Hematopoietic multipotent progenitor cell treated with erythropoietin and hydrocortisone succinate and interleukin-3 and kit ligand, for 4 days (in vitro differentiated cells): Measurements from ENCODE around the gene LRFN3.
"Not testable (repeated sequence)": the region's sequence is repeated elsewhere in the genome, so short reads cannot be mapped to it uniquely, and the experiment has no call there.

ENCODE experiments used
- DNase-seq: peaks from one replicate; pipeline ENCODE4 v3.0.0-alpha.2; 2015

The LRFN3 gene

GRCh38 chr19:35935911-35936737 is at the start of gene LRFN3:
TSS of gene LRFN3 (plus strand) at chr19:35936374. CDS start at chr19:35939426, 3,052 bp downstream.
- peak; percentile 57 for DNase-seq

GRCh38 chr19:35887197-35887596 is 49.0 kb upstream of the LRFN3 start:
- no peak for DNase-seq

- no peak for DNase-seq
These were observed 47.8 kb upstream of the LRFN3 start for GRCh38 chr19:35888398-35888797.

DNA sequence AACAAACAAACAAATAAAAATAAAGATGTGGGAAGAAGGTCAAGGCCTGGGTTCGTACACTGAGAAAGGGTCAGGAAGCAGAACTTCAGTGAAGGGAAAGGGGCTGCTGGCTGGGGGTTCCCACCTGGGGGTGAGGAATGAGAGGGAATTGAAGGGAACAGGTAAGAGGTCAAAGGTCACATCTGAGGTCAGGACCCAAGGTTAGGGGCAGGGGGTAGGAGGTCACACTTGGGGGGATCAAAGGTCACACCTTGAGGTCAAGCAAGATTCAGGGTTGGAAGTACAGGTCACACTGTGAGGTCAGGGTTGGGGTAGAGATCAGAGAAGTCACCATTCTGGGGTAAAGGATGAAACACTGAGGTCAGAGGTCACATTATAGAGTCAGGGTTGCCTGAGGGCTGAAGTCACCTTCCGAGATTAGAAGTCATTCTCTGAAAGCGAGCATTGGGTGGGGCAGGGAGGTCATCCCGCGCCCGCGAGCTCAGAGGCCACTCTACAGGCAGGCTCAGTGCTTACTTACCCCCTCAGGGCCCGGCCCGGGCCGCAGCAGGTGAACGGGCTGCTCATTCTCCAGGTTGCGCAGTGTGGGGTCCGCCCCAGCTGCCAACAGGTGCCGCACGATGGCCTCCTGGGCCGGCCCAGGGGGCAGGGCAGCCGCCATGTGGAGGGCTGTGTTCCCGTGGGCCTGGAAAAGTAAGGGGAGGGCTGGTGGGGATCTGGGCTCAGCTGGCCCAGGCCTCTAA is 46.6 kb upstream of the LRFN3 start:
- DNase-seq = no peak

- no peak for DNase-seq
These were observed 46.0 kb upstream of the LRFN3 start for GRCh38 chr19:35890113-35890650.

GRCh38 chr19:35891819-35892218 is 44.4 kb upstream of the LRFN3 start:
- not testable (repeated sequence) for DNase-seq

GRCh38 chr19:35894342-35894741 is 41.8 kb upstream of the LRFN3 start:
- no peak for DNase-seq

GRCh38 chr19:35895911-35896642 is 40.1 kb upstream of the LRFN3 start:
- DNase-seq = no peak

GRCh38 chr19:35896643-35897040 is 39.5 kb upstream of the LRFN3 start:
- DNase-seq = no peak

- no peak for DNase-seq
These were observed 38.3 kb upstream of the LRFN3 start for GRCh38 chr19:35897706-35898451.

DNA sequence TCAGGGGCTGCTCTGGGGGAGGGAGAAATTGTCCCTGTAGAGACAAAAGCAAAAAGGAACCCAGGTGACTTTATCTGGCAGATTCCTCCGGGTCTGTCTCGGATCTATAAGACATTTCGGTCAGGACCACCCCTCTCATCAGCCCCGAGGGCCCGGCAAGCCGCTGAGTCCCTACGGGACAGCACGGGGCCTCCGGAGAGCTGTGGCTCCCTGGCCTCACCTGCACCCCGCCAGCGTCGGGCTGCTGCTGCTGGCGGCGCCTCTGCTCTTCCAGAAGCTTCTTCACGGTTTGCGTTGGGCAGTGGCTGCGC is 37.7 kb upstream of the LRFN3 start:
- no peak for DNase-seq

- DNase-seq = peak; percentile 95
These were observed 36.5 kb upstream of the LRFN3 start for GRCh38 chr19:35899547-35900214.

- no peak for DNase-seq
These were observed 35.0 kb upstream of the LRFN3 start for GRCh38 chr19:35901055-35901644.

DNA sequence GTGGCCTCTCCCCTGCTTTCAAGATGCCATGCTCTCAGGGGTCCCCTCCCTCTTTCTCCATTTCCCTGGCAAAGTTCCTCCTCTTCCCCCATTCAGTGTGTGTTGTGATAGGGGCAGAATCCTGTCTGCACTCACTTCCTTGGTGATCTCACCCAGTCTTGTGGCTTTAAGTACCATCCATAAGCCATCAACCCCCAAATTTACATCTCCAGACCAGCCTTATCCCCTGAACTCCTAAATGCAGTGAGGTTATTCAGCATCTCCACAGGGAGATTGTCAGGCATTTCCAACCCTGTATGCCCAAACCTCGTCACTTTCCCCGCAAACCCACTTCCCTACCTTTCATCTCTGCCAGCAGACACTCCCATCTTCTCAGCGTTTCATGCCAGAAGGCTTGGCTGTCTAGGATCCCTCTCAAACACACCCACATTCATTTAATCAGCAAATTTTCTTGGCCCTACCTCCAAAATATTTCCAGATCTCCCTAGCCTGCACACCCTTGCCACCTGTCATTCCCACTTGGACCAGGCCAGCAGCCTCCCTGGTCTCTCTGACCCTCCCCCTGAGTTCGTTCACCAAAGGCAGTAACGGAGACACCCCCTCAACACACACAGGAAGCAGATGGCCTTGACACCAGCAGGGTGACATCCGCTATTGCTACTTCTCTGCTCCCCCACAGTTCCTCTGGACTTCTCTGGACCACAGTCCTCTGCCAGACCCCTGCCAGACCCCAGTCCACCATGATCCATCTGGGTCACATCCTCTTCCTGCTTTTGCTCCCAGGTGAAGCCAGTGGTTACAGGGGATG is 34.1 kb upstream of the LRFN3 start, which contains the start of gene HCST:
Gene HCST, plus strand, starts transcription at position 676 of the 808 bp plus-strand sequence. Its CDS starts 65 bp downstream, at position 741.
- peak; percentile 83 for DNase-seq

DNA sequence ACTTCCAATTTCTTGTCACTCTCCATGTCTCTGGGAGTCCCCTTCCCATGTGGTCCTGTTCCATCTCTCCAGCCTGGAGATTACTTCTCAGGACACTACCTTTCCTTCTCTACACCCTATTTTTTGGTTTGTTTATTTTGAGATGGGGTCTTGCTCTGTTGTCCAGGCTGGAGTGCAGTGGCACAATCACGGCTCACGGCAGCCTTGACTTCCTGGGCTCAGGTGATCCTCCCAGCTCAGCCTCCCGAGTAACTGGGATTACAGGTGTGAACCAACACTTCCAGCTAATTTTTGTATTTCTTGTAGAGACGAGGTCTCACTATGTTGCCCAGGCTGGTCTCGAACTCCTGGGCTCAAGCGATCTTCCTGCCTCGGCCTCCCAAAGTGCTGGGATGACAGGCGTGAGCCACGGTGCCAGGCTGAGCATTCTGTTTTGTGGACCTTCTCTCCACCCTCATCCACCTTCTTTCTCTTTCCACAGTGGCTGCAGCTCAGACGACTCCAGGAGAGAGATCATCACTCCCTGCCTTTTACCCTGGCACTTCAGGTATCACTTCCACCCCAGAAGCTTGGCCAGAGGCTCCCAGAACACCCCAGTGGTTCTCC is 33.2 kb upstream of the LRFN3 start:
- DNase-seq = no peak

- peak; percentile 98 for DNase-seq
These were observed 32.5 kb upstream of the LRFN3 start for GRCh38 chr19:35903550-35904179.

DNA sequence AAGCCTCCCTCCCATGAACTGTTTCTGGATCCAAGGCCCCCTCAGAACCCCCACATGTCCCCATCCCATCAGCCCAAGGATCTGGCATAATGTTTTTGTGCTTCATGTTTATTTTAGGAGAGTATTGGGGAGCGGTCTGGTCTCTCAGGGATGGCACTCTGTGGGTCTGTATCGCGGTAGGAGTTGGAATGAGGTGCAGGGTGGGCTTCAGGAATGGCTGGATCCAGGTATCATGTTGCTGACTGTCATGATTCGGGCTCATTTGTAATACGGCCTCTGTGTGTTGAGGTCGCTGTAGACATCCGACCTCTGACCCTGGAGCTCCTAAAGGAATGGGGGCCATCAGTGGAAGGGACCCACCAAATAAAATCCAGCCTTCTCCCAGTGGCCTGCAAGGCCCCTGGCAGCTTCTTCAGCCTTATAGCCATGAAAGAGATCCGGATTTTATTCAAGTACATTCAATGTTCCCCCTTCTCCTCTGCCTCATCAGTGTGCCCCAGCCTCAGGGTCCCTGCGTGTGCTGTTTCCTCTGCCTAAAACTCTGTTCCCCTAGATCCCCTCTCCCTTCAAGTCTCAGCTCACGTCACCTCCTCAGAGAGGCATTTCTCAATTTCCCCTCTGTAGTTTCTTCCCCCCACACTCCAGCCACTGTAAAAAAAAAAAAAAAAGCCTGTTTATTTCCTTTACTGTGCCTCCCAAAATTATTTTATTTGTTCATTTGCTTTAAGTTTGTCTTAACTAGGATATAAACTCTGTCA is 31.7 kb upstream of the LRFN3 start:
- peak; percentile 65 for DNase-seq

DNA sequence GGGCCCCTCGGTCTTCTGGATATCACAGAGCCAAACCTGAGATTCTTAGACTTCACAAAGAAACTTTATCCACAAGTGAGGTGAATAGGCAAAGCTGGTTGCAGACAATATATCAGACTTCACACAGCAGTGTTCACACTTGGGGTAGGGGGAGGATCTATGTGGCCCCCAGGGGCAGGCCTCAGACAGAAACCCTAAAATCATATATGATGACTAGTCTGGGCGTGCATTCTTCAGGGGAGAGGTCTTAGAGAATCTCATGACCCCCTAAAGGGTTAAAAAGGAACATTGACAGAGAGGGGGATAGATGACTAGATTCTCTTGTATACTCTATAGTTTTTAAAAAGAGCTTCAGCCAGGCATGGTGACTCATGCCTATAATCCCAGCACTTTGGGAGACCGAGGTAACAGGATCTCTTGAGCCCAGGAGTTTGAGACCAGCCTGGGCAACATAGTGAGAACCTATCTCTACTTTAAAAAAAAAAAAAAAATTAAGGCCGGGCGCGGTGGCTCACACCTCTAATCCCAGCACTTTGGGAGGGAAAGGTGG is 30.9 kb upstream of the LRFN3 start:
- no peak for DNase-seq

DNA sequence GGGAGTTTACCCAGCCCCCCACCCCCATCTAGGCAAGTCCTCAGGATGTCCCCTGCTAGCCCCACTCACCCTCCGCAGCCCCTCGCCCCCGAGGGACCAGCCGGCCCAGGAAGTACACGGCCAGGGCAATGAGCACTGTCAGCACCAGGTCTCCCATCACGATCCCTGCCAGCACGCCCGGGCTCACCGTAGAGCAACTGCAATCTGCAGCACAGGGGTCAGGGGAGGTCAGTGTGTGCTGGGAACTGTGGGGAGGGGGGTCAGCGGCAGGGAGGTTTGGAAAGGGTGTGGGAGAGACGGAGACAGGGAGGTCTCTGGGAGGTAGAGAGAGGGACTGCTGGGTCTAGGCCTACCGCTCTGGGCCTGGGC is 28.8 kb upstream of the LRFN3 start:
- no peak for DNase-seq
